D721Med (cell line): ENCODE data around the gene MIGA1.

Source experiments
- DNase-seq: peaks from one replicate; pipeline ENCODE4 v3.0.0; 2011; ENCODE audit warnings: low spot score; ENCODE audit not compliant: insufficient read length
- FAIRE-seq: peaks from 2 replicates; lab custom pipeline; 2011; peaks lifted over from hg19 to GRCh38; lab: Jason Lieb, UNC
- TF ChIP-seq, protein P1 (sequence below): IDR thresholded peaks from 2 replicates; pipeline ENCODE4 v1.5.1; 2012; ENCODE audit warnings: mild to moderate bottlenecking, control low read depth; ENCODE audit not compliant: insufficient read depth; ENCODE audit errors: missing control alignments

MIGA1 gene

DNA sequence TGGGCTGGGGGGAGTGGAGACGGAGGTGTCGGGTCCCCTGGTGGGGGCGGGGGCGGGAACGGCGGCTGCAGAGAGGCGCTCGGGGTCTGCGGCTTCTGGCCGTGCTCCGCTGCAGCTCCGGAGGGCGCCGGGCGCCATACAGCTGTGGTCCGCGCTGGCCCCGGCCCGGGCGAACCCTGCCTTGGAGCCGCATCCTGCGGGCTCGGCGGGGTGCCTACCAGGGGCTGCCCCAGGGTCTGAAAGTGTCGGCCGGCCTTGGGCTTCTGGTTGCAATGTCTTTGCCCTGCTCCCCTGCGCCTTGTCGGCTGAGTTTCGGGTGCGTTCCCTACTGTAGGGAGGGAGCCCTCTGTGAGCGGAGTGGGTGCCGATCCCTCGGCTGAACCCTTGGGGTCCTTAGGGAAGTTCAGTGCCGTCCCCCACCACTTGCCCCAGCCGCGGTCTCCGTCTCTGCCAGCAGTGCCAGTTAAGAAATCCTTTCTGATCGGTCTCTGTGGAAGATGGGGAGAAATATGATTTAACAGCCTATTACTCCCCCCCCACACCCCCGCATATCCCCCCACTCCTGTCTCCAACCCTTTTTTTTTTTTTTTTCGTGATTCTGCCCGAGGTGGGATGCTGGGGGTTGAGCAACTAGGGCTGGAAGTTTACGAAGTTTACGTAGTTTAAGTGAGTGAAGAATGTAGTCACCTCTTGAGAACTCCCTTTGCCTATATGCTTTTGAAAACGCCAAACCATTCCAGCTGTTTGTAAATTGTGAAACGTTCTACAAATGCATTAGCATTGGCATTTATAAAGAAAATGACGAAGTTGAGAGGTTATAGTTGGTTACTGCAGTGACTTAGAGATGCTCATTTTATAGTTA, 109.6 kb downstream of the MIGA1 start:
- no peak for FAIRE-seq
- TF ChIP-seq, protein P1, sequence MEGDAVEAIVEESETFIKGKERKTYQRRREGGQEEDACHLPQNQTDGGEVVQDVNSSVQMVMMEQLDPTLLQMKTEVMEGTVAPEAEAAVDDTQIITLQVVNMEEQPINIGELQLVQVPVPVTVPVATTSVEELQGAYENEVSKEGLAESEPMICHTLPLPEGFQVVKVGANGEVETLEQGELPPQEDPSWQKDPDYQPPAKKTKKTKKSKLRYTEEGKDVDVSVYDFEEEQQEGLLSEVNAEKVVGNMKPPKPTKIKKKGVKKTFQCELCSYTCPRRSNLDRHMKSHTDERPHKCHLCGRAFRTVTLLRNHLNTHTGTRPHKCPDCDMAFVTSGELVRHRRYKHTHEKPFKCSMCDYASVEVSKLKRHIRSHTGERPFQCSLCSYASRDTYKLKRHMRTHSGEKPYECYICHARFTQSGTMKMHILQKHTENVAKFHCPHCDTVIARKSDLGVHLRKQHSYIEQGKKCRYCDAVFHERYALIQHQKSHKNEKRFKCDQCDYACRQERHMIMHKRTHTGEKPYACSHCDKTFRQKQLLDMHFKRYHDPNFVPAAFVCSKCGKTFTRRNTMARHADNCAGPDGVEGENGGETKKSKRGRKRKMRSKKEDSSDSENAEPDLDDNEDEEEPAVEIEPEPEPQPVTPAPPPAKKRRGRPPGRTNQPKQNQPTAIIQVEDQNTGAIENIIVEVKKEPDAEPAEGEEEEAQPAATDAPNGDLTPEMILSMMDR: no peak
- DNase-seq: no peak

DNA sequence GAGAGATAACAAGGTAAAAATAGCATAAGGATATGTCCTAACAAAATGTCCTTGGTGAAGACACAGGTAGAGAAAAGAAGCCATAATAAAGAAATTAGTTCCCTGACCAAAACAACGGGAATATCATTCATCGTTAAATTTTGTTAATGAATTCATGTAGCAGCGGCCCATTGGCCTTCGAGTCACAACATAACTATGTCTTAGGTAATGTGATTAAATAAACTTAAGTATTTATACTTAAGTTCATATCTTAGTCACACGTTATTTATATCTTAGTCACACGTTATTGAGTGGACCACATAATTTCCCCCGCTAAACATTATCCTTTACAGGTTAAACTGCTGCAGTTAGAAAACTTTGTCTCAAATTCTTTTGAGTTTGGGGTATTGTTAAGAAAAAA, 110.2 kb downstream of the MIGA1 start:
- DNase-seq: no peak
- TF ChIP-seq, protein P1: no peak
- no peak for FAIRE-seq

DNA sequence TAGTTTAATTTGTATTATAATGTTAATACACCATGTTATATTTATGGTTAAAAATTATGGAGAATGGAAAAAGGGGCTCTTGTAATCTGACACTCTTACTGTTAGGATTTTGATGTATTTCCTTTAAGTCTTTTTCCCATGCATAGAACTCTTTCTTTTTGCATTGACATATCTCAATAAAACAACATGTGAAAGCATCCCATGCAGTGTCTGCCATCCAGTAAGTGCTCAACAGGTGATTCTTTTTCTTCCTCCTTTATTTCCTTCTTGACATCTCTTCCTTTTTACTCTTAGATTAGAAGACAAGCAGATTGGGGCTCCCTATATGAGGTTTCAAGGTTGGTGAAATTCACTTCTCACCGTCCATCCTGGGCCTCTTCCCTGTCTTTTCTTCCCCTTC, 111.8 kb downstream of the MIGA1 start:
- FAIRE-seq (no peak), DNase-seq (no peak)
- TF ChIP-seq, protein P1: no peak

DNA sequence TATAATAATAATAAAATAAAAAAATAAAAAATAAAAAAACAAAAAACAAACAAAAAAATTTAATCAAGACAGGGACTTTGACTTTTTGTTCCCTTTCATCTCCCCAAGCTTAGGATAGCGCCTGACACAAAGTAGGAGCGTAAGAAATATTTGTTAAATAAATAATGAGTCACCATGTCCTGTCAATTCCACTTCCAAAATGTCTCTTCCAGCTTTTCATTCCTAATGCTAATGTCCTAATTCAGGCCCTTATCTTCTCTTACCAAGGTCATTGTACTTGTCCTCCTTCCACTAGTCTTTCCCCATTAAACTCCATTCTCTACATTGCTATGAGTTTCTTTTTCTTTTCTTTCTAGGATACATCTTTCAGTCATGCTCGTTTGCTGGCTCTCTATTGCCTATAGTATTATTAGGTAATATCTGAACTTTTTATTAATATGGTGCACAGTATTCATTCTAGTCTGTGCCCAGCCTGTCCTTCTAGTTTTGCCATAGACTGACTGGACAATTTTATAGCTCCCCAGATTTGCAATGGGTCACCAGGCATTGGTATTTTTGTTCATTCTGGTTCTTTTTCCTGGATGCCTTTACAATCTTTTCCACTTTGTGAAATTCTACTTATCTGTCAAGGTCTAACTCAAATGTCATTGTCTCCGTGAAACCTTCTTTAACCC, 120.3 kb downstream of the MIGA1 start:
- FAIRE-seq (no peak), DNase-seq (no peak)
- TF ChIP-seq, protein P1: no peak

- TF ChIP-seq, protein P1: peak; percentile 83
- FAIRE-seq (peak; percentile 82), DNase-seq (no peak)
Measured at GRCh38 chr1:77900687-77901293, 121.3 kb downstream of the MIGA1 start.

DNA sequence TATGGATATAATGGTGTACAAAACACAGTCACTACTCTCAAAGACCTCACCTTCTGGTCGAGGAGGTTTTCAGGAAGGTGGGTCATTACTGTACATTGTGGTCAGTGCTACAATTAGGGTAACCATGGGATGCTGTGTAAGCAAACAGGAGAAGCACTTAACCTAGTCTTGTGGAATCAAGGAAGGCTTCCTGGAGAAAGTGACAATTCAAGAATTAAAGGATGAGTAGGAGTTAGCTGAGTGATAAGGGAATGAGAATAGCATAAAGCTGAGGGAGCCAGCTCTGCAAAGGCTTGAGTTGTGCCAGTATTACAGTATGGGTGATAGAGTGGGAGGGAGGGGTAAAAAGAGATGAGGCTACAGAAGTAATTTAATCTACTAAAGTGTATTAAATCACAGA, 126.2 kb downstream of the MIGA1 start:
- TF ChIP-seq, protein P1: no peak
- no peak for FAIRE-seq
- no peak for DNase-seq
